Activated T-cell treated with anti-CD3 and anti-CD28 coated beads, Interleukin-2, amount 50 U/mL, for 48 hours (primary cell): ENCODE measurements around the gene ARID4B.
A peak's percentile ranks its signal among the peaks of the same experiment; 100 is the strongest.
"Not testable (repeated sequence)": the region's sequence is repeated elsewhere in the genome, so short reads cannot be mapped to it uniquely, and the experiment has no call there.

ENCODE experiments used
- DNase-seq, 2 experiments: peaks; one replicate each; pipeline ENCODE4 v3.0.0-alpha.2; 2020

The ARID4B gene, protein sequence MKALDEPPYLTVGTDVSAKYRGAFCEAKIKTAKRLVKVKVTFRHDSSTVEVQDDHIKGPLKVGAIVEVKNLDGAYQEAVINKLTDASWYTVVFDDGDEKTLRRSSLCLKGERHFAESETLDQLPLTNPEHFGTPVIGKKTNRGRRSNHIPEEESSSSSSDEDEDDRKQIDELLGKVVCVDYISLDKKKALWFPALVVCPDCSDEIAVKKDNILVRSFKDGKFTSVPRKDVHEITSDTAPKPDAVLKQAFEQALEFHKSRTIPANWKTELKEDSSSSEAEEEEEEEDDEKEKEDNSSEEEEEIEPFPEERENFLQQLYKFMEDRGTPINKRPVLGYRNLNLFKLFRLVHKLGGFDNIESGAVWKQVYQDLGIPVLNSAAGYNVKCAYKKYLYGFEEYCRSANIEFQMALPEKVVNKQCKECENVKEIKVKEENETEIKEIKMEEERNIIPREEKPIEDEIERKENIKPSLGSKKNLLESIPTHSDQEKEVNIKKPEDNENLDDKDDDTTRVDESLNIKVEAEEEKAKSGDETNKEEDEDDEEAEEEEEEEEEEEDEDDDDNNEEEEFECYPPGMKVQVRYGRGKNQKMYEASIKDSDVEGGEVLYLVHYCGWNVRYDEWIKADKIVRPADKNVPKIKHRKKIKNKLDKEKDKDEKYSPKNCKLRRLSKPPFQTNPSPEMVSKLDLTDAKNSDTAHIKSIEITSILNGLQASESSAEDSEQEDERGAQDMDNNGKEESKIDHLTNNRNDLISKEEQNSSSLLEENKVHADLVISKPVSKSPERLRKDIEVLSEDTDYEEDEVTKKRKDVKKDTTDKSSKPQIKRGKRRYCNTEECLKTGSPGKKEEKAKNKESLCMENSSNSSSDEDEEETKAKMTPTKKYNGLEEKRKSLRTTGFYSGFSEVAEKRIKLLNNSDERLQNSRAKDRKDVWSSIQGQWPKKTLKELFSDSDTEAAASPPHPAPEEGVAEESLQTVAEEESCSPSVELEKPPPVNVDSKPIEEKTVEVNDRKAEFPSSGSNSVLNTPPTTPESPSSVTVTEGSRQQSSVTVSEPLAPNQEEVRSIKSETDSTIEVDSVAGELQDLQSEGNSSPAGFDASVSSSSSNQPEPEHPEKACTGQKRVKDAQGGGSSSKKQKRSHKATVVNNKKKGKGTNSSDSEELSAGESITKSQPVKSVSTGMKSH (N-terminal part only)

GRCh38 chr1:235327559-235328270, at the start of gene ARID4B:
Gene ARID4B (minus strand): TSS chr1:235328179. CDS start chr1:235326919, 1,260 bp downstream.
- DNase-seq = peak; percentile 73 to 78

GRCh38 chr1:235375919-235376605, 48.1 kb upstream of the ARID4B start:
- DNase-seq = no peak

GRCh38 chr1:235369802-235370201, 41.8 kb upstream of the ARID4B start:
- no peak for DNase-seq

GRCh38 chr1:235368428-235368827, 40.4 kb upstream of the ARID4B start:
- no peak for DNase-seq

DNA sequence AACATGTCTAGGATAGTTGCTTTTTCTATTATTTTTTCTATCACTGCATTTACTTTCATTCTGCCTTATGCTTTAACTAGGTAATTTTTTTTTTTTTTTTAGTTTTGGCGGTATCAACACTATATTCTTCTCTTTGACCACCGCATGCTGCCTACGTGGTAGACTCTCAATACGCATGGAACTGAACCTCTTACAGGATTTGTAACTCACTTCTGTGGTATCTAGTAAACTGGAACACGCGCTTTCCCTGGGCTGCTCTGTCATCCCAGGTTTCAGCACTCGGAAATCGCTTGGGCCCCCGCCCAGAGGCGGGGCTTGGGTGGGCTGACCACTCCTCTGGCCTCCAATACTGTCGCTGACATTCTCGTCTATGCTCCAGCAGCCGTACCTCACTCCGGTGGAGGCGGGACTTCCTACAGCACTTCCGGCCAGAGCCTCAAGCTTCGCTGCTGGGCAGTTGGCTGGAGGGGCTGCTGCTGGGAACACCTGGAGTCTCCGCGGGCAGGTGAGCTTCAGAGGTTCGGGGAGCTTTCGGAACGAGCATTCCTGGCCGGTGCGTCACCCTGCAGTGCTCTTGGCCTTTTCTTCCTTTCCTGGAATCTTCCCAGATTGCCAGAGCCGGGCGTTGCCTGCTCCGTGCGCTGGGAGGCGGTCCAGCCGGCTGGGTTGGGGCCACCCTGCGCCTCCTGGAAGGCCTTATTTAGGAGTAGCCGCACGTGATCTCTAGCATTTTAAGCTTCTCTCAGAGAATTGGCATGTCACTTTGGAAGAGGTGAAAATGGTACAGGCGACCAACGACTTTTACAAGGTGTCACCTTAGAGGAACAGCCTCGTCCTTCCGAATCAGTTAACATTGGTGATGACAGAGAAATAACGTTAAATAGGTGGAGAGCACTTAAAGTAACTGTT, 39.3 kb upstream of the ARID4B start, which contains the start of gene TBCE:
TSS of gene TBCE (plus strand) at position 428 of the 909 bp plus-strand sequence. CDS start 12,623 bp downstream, outside the sequence.
- peak; percentile 93 to 94 for DNase-seq

- peak; percentile 44 to 54 for DNase-seq
These were observed 38.3 kb upstream of the ARID4B start for GRCh38 chr1:235366286-235366685.

- DNase-seq = not testable (repeated sequence)
These were observed 36.2 kb upstream of the ARID4B start for GRCh38 chr1:235364189-235364588.

DNA sequence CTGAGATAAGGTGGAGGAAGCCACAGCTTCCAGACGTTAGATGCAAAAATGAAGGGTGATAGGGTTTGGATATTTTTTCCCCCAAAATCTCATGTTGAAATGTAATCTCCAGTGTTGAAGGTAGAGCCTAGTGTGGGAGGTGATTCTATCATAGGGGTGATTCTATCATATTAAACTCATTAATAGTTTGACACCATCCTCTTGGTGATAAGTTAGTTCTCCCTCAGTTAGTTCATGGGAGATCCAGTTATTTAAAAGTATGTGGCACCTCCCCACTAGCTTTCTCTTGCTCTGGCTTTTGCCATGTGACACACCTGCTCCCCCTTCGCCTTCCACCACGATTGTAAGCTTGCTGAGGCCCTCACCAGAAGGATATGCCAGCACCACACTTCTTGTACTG, 30.9 kb upstream of the ARID4B start:
- no peak for DNase-seq

GRCh38 chr1:235357485-235358373, 29.8 kb upstream of the ARID4B start:
- DNase-seq = no peak

DNA sequence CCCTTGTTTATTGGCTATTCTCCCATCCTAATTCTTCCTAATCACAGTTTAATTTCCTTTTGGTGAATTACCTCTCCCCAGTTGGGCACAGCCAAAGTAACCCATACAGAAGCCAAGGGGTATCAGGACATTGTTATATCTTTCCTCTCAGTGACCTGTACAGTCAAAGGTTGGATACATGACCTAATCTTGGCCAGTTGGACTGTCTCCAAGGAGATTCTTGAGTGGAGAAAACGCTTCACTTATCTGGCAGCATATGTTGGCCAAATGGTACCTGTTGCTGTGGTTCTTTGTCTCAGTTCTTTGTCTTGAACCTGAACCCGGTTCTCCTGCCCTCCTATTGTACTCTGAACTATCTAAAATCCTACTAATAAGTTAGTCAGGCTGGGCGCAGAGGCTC, 23.9 kb upstream of the ARID4B start:
- no peak for DNase-seq

- DNase-seq = no peak
These were observed 23.5 kb upstream of the ARID4B start for GRCh38 chr1:235351441-235351840.

DNA sequence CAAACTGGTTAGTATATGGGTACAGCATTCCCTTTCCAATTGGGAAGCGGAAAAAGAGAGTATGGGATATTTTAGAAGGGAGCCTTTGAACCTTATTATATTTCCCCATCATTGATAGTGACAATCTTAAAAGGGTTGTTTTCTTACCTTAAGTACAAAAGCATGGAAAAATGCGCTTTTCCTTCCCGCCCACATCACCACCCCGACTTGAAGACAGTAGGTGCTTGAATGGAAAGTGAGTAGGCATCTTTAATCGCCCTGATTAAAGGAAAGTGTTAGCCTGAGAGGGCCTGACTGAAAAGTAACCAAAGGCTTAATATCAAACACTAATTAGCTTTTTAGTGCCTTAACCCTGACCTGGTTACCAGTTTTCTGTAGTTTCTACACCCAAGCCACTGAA, 15.7 kb upstream of the ARID4B start:
- DNase-seq = no peak

GRCh38 chr1:235342471-235342870, 14.5 kb upstream of the ARID4B start:
- DNase-seq = no peak

GRCh38 chr1:235342039-235342438, 14.1 kb upstream of the ARID4B start:
- DNase-seq = no peak

DNA sequence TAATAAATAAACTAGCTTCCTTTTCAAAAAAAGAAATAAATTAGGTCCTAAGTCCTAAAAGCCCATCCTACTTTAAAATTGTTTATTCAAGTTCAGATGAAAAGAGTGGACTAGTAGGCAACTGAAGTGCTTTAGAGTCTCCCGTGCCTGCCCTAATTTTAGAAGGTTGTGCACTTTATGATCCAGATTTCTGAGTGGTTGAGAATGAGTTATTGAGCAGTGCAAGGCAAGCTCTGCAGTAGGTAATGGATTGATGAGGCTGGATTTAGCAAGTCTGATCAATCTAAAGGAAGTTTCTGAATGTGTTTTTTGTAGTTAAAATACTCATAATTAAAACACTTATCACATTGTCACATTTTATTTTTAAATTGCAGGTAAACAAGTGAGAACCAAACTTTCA, 13.4 kb upstream of the ARID4B start:
- DNase-seq = no peak

DNA sequence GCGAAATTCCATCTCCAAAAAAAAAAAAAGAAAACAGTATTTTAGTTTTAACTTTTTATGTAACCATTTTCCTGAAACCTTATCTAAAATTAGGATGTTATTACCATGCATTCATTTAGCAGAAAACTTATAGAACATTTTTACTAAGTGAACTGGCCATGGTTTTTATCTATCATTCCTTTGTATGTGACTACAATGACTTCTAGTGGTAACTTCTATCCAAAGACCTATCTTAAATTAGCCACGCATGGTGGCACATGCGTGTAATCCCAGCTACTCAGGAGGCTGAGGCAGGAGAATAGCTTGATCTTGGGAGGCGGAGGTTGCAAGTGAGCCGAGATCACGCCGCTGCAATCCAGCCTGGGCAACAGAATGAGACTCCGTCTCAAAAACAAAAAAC, 11.8 kb upstream of the ARID4B start:
- no peak for DNase-seq

DNA sequence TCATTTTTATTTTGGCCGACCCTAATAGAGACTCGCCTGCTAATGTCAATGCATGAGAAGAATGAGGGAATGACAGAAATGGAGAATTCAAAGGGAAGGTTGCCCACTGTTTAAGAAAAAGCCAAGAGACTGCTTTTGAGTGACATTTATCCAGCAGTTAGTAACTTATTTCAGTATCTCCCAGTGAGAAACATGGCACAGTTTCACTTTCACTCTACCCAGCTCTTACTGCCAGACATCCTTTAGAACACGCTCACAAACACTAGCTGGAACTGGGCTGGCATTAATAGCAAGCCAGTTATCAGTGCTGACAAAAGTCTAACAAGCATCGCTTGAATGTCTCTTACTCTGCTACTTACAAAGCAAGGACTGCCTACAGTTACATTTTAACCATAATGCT, 8.9 kb upstream of the ARID4B start:
- no peak for DNase-seq

DNA sequence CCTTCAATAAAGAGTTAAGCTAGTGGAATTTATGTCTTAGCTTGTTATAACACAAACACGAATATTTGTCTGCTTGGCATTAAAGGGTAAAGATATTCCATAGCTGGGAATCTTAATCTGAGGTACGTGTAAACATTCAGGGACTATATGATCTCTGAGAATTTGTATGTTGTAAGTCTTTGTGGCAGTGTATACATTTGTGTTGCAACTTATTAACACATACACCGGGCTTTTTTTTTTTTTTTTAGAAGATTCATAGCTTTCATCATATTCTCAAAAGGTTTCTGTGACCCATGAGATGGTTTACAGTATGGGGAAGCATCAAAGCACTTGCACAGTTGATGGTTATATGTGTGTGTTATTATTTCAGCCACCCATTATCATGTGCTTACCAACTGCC, 3.4 kb upstream of the ARID4B start:
- no peak for DNase-seq

DNA sequence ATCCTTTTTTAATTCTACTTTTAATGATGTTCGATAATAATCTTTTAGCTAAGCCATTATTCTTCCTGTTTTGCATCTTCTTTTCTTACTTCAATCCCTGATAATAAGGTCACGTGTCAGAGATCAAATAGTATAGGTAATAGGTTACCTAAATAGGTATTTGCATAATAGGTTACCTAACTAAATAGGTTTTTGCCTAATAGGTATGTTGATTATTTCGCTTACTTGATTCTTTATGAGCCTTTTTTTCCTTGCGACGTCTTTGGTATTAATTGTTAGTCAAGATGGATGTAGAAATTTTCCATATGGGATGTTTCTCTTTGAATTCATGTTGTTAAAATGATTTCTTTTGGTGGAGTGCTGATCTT, 2.9 kb upstream of the ARID4B start:
- no peak for DNase-seq
